ENCODE data around the gene GBE1. TPM values are rescaled to one million over a fixed set of nuclear protein-coding genes. Genes with fewer than 3 reads are reported as not detected.

Gene GBE1
- total and polyA plus RNA-seq, 7 donors, result 10.2 to 24.6 (median 12.1) TPM

DNA sequence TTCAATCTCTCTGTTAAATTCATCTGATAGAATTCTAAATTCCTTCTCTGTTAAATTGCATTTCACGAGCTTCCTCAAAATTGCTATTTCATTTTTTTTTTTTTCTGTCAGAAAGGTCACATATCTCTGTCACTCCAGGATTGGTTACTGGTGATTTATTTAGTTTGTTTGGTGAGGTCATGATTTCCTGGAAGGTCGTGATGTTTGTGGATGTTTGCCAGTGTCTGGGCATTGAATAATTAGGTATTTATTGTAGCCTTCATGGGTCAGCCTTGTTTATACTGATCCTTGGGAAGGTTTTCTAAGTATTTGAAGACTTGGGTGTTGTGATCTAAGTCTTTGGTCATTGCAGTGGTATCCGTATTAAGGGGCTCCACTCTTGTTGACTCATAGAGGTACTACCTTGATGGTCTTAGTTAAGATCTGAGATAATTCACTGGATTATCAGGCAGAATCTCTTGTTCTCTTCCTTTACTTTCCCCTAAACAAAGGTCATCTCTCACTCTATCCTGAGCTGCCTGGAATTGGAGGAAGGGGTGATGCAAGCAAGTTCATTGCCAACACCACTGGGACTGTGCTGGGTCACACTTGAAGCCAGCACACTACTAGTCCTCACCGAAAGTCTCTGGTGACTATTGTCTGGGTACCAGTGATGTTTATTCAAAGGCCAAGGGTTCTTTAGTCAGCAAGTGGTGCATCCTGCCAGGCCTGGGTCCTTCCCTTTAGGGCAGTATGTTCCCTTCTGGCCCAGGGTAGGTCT, 231.1 kb downstream of the GBE1 start:
- Histone ChIP-seq H3K4me1 (peaks cover 0 to 8% (median 7%) of the 10 kb centered on the region in 4 donors), H3K36me3 (peaks cover 0 to 32% (median 0%) of the 10 kb centered on the region in 4 donors), H3K27me3 (no peaks in the 10 kb centered on the region), H3K4me3 (no peak overlapping the region), H3K9me3 (no peaks in the 10 kb centered on the region), H3K27ac (no peak overlapping the region)
- intact Hi-C loops (cut with DNase I), result no loop called here
- no peak for DNase-seq
- TF ChIP-seq EP300 (IDR thresholded peaks at IDR 0.05) (no peak), POLR2A (IDR thresholded peaks at IDR 0.05) (no peak), POLR2AphosphoS5 (IDR thresholded peaks at IDR 0.05) (no peak)
- TF ChIP-seq, protein P1, sequence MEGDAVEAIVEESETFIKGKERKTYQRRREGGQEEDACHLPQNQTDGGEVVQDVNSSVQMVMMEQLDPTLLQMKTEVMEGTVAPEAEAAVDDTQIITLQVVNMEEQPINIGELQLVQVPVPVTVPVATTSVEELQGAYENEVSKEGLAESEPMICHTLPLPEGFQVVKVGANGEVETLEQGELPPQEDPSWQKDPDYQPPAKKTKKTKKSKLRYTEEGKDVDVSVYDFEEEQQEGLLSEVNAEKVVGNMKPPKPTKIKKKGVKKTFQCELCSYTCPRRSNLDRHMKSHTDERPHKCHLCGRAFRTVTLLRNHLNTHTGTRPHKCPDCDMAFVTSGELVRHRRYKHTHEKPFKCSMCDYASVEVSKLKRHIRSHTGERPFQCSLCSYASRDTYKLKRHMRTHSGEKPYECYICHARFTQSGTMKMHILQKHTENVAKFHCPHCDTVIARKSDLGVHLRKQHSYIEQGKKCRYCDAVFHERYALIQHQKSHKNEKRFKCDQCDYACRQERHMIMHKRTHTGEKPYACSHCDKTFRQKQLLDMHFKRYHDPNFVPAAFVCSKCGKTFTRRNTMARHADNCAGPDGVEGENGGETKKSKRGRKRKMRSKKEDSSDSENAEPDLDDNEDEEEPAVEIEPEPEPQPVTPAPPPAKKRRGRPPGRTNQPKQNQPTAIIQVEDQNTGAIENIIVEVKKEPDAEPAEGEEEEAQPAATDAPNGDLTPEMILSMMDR (IDR thresholded peaks at IDR 0.05), result no peak
- 83 to 89% methylated on average over 4 of the region's 4 CpGs for WGBS, 2 donors

DNA sequence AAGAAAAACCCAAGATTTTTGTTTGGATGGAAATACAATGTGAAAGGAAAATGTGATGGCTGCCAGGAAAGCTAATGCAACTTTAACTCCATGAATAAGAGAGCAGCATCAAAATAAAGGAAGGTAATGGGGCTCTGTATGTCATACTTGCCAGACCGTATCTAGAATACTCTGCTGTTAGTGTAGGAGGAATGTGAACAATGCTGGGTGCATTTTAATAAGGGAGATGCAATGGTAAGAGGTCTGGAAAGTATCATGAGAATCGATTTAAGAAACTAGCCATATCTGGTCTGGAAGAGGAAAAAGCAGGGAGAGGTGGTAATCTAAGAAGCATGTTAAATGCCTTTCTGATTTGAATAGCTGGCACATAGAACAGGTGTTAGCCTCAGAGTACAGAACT, 239.6 kb downstream of the GBE1 start:
- Histone ChIP-seq H3K27ac (peak overlapping the region in 1 of 4 donors; percentile 4), H3K4me1 (peaks cover 0 to 24% (median 19%) of the 10 kb centered on the region in 4 donors), H3K36me3 (no peaks in the 10 kb centered on the region), H3K4me3 (no peak overlapping the region), H3K9me3 (peaks cover 0 to 2% (median 0%) of the 10 kb centered on the region in 4 donors), H3K27me3 (no peaks in the 10 kb centered on the region)
- intact Hi-C loops (cut with DNase I), result no loop called here
- 83 to 84% methylated on average over 2 of the region's 2 CpGs for WGBS, 2 donors
- DNase-seq, result no peak
- TF ChIP-seq, protein P1 (IDR thresholded peaks at IDR 0.05), result no peak
- no peak for TF ChIP-seq EP300 (IDR thresholded peaks at IDR 0.05)
- no peak for TF ChIP-seq POLR2AphosphoS5 (IDR thresholded peaks at IDR 0.05)
- TF ChIP-seq POLR2A (IDR thresholded peaks at IDR 0.05), result no peak

DNA sequence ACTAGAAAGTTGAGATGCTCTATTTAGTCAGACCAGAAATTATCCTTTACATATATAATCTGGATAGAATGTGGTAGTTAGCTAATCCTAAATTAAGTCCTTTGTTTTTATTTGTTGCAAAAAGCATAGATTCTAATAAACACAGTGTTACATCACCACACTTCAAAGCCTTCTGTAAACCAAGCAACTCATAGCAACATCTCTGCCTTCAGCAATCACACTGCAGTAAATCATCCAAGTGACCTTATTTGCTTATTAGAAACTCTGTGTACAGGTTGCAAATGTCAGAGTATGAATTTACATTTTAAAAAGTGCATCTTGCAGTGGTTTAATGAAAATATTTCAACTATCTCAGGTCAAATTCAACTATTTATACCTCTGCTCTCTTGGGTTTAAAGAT, 242.5 kb downstream of the GBE1 start:
- TF ChIP-seq POLR2A (IDR thresholded peaks at IDR 0.05) (no peak), EP300 (IDR thresholded peaks at IDR 0.05) (no peak), POLR2AphosphoS5 (IDR thresholded peaks at IDR 0.05) (no peak)
- TF ChIP-seq, protein P1 (IDR thresholded peaks at IDR 0.05), result no peak
- DNase-seq, result no peak
- H3K9me3 ChIP-seq, result no peaks in the 10 kb centered on the region
- no peak overlapping the region for H3K27ac ChIP-seq
- intact Hi-C loops (cut with DNase I), result no loop called here
- H3K27me3 ChIP-seq, result no peaks in the 10 kb centered on the region
- peaks cover 0 to 24% (median 19%) of the 10 kb centered on the region in 4 donors for H3K4me1 ChIP-seq
- H3K4me3 ChIP-seq, result no peak overlapping the region
- H3K36me3 ChIP-seq, result no peaks in the 10 kb centered on the region

DNA sequence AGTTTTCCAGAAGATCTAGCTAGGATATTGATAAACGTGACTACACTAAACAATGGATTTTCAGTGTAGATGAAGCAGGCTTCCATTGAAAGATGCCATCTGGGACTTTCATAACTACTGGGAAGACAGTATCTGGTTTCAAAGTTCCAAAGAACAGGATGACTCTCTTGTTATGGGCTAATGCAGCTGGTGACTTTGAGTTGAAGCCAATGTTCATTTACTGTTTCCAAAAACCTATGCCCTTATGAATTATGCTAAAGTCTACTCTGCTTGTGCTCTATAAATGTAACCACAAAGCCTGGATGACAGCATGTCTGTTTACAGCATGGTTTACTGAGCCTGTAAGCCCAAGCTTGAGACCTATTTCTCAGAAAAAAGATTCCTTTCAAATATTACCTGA, 245.4 kb downstream of the GBE1 start:
- H3K4me3 ChIP-seq, result no peak overlapping the region
- H3K27me3 ChIP-seq, result no peaks in the 10 kb centered on the region
- intact Hi-C loops (cut with DNase I), result no loop called here
- DNase-seq, result no peak
- 82 to 92% methylated on average over 1 of the region's 1 CpG for WGBS, 2 donors
- H3K9me3 ChIP-seq, result no peaks in the 10 kb centered on the region
- peaks cover 0 to 13% (median 8%) of the 10 kb centered on the region in 4 donors for H3K4me1 ChIP-seq
- no peak for TF ChIP-seq EP300 (IDR thresholded peaks at IDR 0.05)
- TF ChIP-seq POLR2AphosphoS5 (IDR thresholded peaks at IDR 0.05), result no peak
- no peak for TF ChIP-seq POLR2A (IDR thresholded peaks at IDR 0.05)
- TF ChIP-seq, protein P1 (IDR thresholded peaks at IDR 0.05), result no peak
- no peak overlapping the region for H3K27ac ChIP-seq
- H3K36me3 ChIP-seq, result no peaks in the 10 kb centered on the region

Measured in sigmoid colon (tissue), 7 donors.